ENCODE measurements around the gene SPRED2.
"Not testable (repeated sequence)": the region's sequence is repeated elsewhere in the genome, so short reads cannot be mapped to it uniquely, and the experiment has no call there.

Gene SPRED2

GRCh38 chr2:65360441-65360840 is 72.0 kb downstream of the SPRED2 start:
- no peak for DNase-seq

GRCh38 chr2:65358678-65359400 is 73.6 kb downstream of the SPRED2 start:
- no peak for DNase-seq

GRCh38 chr2:65357959-65358294 is 74.5 kb downstream of the SPRED2 start:
- DNase-seq = no peak

GRCh38 chr2:65357095-65357958 is 75.1 kb downstream of the SPRED2 start:
- no peak for DNase-seq

GRCh38 chr2:65355186-65355831 is 77.1 kb downstream of the SPRED2 start:
- DNase-seq = no peak

- no peak for DNase-seq
Observed at GRCh38 chr2:65354773-65355172, 77.6 kb downstream of the SPRED2 start.

- DNase-seq = no peak
Observed at GRCh38 chr2:65353927-65354326, 78.5 kb downstream of the SPRED2 start.

GRCh38 chr2:65353046-65353445 is 79.4 kb downstream of the SPRED2 start:
- DNase-seq = no peak

GRCh38 chr2:65351948-65352595 is 80.3 kb downstream of the SPRED2 start:
- DNase-seq = no peak

GRCh38 chr2:65351234-65351947 is 81.0 kb downstream of the SPRED2 start:
- no peak for DNase-seq

- DNase-seq = no peak
Observed at GRCh38 chr2:65350651-65351056, 81.7 kb downstream of the SPRED2 start.

GRCh38 chr2:65349863-65350262 is 82.5 kb downstream of the SPRED2 start:
- no peak for DNase-seq

- DNase-seq = no peak
Observed at GRCh38 chr2:65347913-65348312, 84.5 kb downstream of the SPRED2 start.

- no peak for DNase-seq
Observed at GRCh38 chr2:65345631-65346030, 86.8 kb downstream of the SPRED2 start.

GRCh38 chr2:65344689-65345088 is 87.7 kb downstream of the SPRED2 start:
- DNase-seq = no peak

GRCh38 chr2:65344182-65344581 is 88.2 kb downstream of the SPRED2 start:
- DNase-seq = no peak

- DNase-seq = no peak
Observed at GRCh38 chr2:65343386-65343785, 89.0 kb downstream of the SPRED2 start.

GRCh38 chr2:65340898-65341681 is 91.3 kb downstream of the SPRED2 start:
- no peak for DNase-seq

GRCh38 chr2:65339648-65340047 is 92.8 kb downstream of the SPRED2 start:
- no peak for DNase-seq

- DNase-seq = not testable (repeated sequence)
Observed at GRCh38 chr2:65338830-65339495, 93.4 kb downstream of the SPRED2 start.

- DNase-seq = not testable (repeated sequence)
Observed at GRCh38 chr2:65337915-65338314, 94.5 kb downstream of the SPRED2 start.

Measured in GDM1 (cell line).